Smooth muscle cell (in vitro differentiated cells): ENCODE results near the gene LZTR1. TPM values are rescaled to one million over a fixed set of nuclear protein-coding genes. Genes with fewer than 3 reads are reported as not detected.

Experiments used
- DNase-seq: peaks from one replicate; lab custom pipeline; 2025; ENCODE audit not compliant: unreplicated experiment; lab: John Stamatoyannopoulos, UW
- H2AFZ ChIP-seq: fragments of 200-600 bp; sonication (generic); 2 replicates; pipeline ENCODE4 v1.6.0; 2016; ENCODE audit warnings: antibody characterized with exemption, low read depth, mild to moderate bottlenecking
- H3F3A ChIP-seq: fragments of 200-600 bp; sonication (generic); 2 replicates; pipeline ENCODE4 v1.6.0; 2017; ENCODE audit warnings: antibody characterized with exemption, low read depth
- H3K27ac ChIP-seq: fragments of 200-600 bp; sonication (generic); 2 replicates; pipeline ENCODE4 v1.5.1; 2016; ENCODE audit warnings: low read depth, mild to moderate bottlenecking
- H3K27me3 ChIP-seq: fragments of 200-600 bp; sonication (generic); 2 replicates; pipeline ENCODE4 v1.6.1; 2016; ENCODE audit warnings: low read depth, mild to moderate bottlenecking
- H3K36me3 ChIP-seq: fragments of 200-600 bp; sonication (generic); 2 replicates; pipeline ENCODE4 v1.5.1; 2016; ENCODE audit warnings: low read depth
- H3K4me1 ChIP-seq: fragments of 200-600 bp; sonication (generic); 2 replicates; pipeline ENCODE4 v1.5.1; 2016; ENCODE audit warnings: low read depth
- H3K4me2 ChIP-seq: fragments of 200-600 bp; sonication (generic); 2 replicates; pipeline ENCODE4 v1.6.0; 2016; ENCODE audit warnings: mild to moderate bottlenecking
- H3K4me3 ChIP-seq: fragments of 200-600 bp; sonication (generic); 2 replicates; pipeline ENCODE4 v1.5.1; 2016; ENCODE audit warnings: mild to moderate bottlenecking
- H3K79me2 ChIP-seq: fragments of 200-600 bp; sonication (generic); 2 replicates; pipeline ENCODE4 v1.6.0; 2016; ENCODE audit warnings: low read depth, mild to moderate bottlenecking
- H3K9ac ChIP-seq: fragments of 200-600 bp; sonication (generic); 2 replicates; pipeline ENCODE4 v1.6.0; 2016; ENCODE audit warnings: low read depth
- H3K9me3 ChIP-seq: fragments of 200-600 bp; sonication (generic); replicated peaks from 2 replicates; pipeline ENCODE4 v1.5.1; 2016; ENCODE audit warnings: low read depth
- H4K20me1 ChIP-seq: fragments of 200-600 bp; sonication (generic); 2 replicates; pipeline ENCODE4 v1.6.0; 2016; ENCODE audit warnings: low read depth
- CTCF ChIP-seq: fragments of 200-600 bp; sonication (generic); IDR thresholded peaks from 2 replicates; pipeline ENCODE4 v1.5.1; 2017; ENCODE audit warnings: borderline replicate concordance, mild to moderate bottlenecking, antibody characterized with exemption; ENCODE audit not compliant: insufficient read depth, poor library complexity, severe bottlenecking
- WGBS: methylation state at CpG from one replicate; pipeline ENCODE4 v1.1.7; 2016; ENCODE audit warnings: low lambda C conversion rate; 5-methylcytosine and 5-hydroxymethylcytosine counted together
- polyA plus RNA-seq: library from polyadenylated mRNA; unstranded; fragments of >200 nt; fragmentation: Nextera tagmentation; extraction: Ambion mirVana; gene quantifications from 2 replicates; pipeline ENCODE4 v1.2.1, GENCODE V29; 2016
- total RNA-seq: library from RNA; depleted of rRNA; stranded (reverse); fragments of >200 nt; gene quantifications from 2 replicates; pipeline ENCODE4 v1.2.3, GENCODE V29; 2014

LZTR1 gene
- total and polyA plus RNA-seq, 2 experiments from 2014 or later: 34.2 to 43.9 TPM

GRCh38 chr22:20992456-20993303 lies 10.6 kb downstream of the LZTR1 start:
- Histone ChIP-seq H3K4me1 (no peaks in the 10 kb centered on the region), H4K20me1 (no peaks in the 10 kb centered on the region), H3F3A (no peaks in the 10 kb centered on the region), H2AFZ (no peak overlapping the region), H3K79me2 (no peaks in the 10 kb centered on the region), H3K27me3 (no peaks in the 10 kb centered on the region), H3K4me2 (no peak overlapping the region), H3K9me3 (no peaks in the 10 kb centered on the region), H3K27ac (no peak overlapping the region), H3K36me3 (no peaks in the 10 kb centered on the region), H3K9ac (no peak overlapping the region), H3K4me3 (no peak overlapping the region)
- DNase-seq: no peak
- no peak for TF ChIP-seq CTCF
- WGBS: 95% methylated on average over 21 of the region's 21 CpGs

GRCh38 chr22:20993304-20994127 lies 11.4 kb downstream of the LZTR1 start:
- 98% methylated on average over 29 of the region's 29 CpGs for WGBS
- Histone ChIP-seq H3K9me3 (no peaks in the 10 kb centered on the region), H3K9ac (no peak overlapping the region), H3K36me3 (no peaks in the 10 kb centered on the region), H2AFZ (no peak overlapping the region), H4K20me1 (no peaks in the 10 kb centered on the region), H3K79me2 (no peaks in the 10 kb centered on the region), H3K4me3 (no peak overlapping the region), H3K27me3 (no peaks in the 10 kb centered on the region), H3K4me1 (no peaks in the 10 kb centered on the region), H3K27ac (no peak overlapping the region), H3F3A (no peaks in the 10 kb centered on the region), H3K4me2 (no peak overlapping the region)
- no peak for TF ChIP-seq CTCF
- DNase-seq: no peak

- 94% methylated on average over 29 of the region's 30 CpGs for WGBS
- Histone ChIP-seq H3K27ac (no peak overlapping the region), H3K36me3 (no peaks in the 10 kb centered on the region), H3K27me3 (no peaks in the 10 kb centered on the region), H3F3A (no peaks in the 10 kb centered on the region), H4K20me1 (no peaks in the 10 kb centered on the region), H3K9me3 (no peaks in the 10 kb centered on the region), H3K9ac (no peak overlapping the region), H3K79me2 (no peaks in the 10 kb centered on the region), H3K4me2 (no peak overlapping the region), H3K4me1 (no peaks in the 10 kb centered on the region), H3K4me3 (no peak overlapping the region), H2AFZ (no peak overlapping the region)
- DNase-seq: no peak
- no peak for TF ChIP-seq CTCF
Observed at GRCh38 chr22:20994128-20994901, 12.2 kb downstream of the LZTR1 start.
